ENCODE data around the gene PNPLA7.
"Not testable (repeated sequence)": the region's sequence is repeated elsewhere in the genome, so short reads cannot be mapped to it uniquely, and the experiment has no call there.

GRCh38 chr9:137568445-137568844 is 18.2 kb upstream of the PNPLA7 start:
- TF ChIP-seq POLR2A (IDR thresholded peaks at IDR 0.05); CTCF (IDR thresholded peaks at IDR 0.05 in 8 of 11, conservative IDR thresholded peaks at IDR 0.05 in 3 of 11); POLR2AphosphoS5 (IDR thresholded peaks at IDR 0.05): not testable (repeated sequence)

Measured in spleen (tissue), 7 donors.